OCI-LY3 (cell line): ENCODE measurements around the gene NUB1.
"Not testable (repeated sequence)": the region's sequence is repeated elsewhere in the genome, so short reads cannot be mapped to it uniquely, and the experiment has no call there.

Source experiments
- H2AFZ ChIP-seq: fragments of 200-600, 300-600 bp; shearing (Covaris generic); 2 replicates; pipeline ENCODE4 v1.6.0; 2014; ENCODE audit warnings: antibody characterized with exemption, low read depth, low read length
- H3K27ac ChIP-seq: fragments of 200-600, 300-600 bp; sonication (generic); 2 replicates; pipeline ENCODE4 v1.5.1; 2014; ENCODE audit warnings: mild to moderate bottlenecking, low read length, moderate library complexity, mixed read lengths
- H3K27me3 ChIP-seq: fragments of 200-600, 300-600 bp; sonication (generic); 2 replicates; pipeline ENCODE4 v1.6.1; 2014; ENCODE audit warnings: low read depth, low read length, mixed read lengths
- H3K36me3 ChIP-seq: fragments of 200-600, 300-600 bp; sonication (generic); replicated peaks from 2 replicates; pipeline ENCODE3; 2014; ENCODE audit warnings: low read depth, low read length, mixed read lengths
- H3K4me1 ChIP-seq: fragments of 300-600, 200-600 bp; sonication (generic); 2 replicates; pipeline ENCODE4 v1.6.1; 2014; ENCODE audit warnings: low read length, mixed read lengths
- H3K4me2 ChIP-seq: fragments of 200-600, 300-600 bp; sonication (generic); 2 replicates; pipeline ENCODE4 v1.6.1; 2014; ENCODE audit warnings: low read length, mixed read lengths
- H3K4me3 ChIP-seq: fragments of 300-600, 200-600 bp; sonication (generic); 2 replicates; pipeline ENCODE4 v1.5.1; 2014; ENCODE audit warnings: antibody characterized with exemption, mild to moderate bottlenecking, low read length, moderate library complexity
- H3K79me2 ChIP-seq: fragments of 300-600, 200-600 bp; shearing (Covaris generic); 2 replicates; pipeline ENCODE4 v1.6.1; 2014; ENCODE audit warnings: mild to moderate bottlenecking, low read length, mixed read lengths
- H3K9ac ChIP-seq: fragments of 300-600, 200-600 bp; shearing (Covaris generic); 2 replicates; pipeline ENCODE4 v1.6.0; 2014; ENCODE audit warnings: mild to moderate bottlenecking, low read length, moderate library complexity
- H3K9me3 ChIP-seq: fragments of 200-600, 300-600 bp; shearing (Covaris generic); 2 replicates; pipeline ENCODE4 v1.6.1; 2014; ENCODE audit warnings: low read length, mixed read lengths; ENCODE audit not compliant: insufficient read depth
- H4K20me1 ChIP-seq: fragments of 200-600, 300-600 bp; sonication (generic); 2 replicates; pipeline ENCODE4 v1.6.1; 2016; ENCODE audit warnings: low read length, mixed read lengths; ENCODE audit not compliant: insufficient read depth
- EZH2phosphoT487 ChIP-seq: fragments of 200-600 bp; shearing (Covaris generic); IDR thresholded peaks from 2 replicates; pipeline ENCODE4 v1.6.1; 2018; ENCODE audit warnings: antibody characterized with exemption, mixed run types, low read depth
- TF ChIP-seq, protein P1 (sequence below): fragments of 200-600, 300-600 bp; sonication (generic); IDR thresholded peaks from 2 replicates; pipeline ENCODE4 v1.5.1; 2014; ENCODE audit warnings: antibody characterized with exemption, low read length, low read depth

NUB1 gene

GRCh38 chr7:151298765-151299164, 42.8 kb upstream of the NUB1 start:
- H4K20me1 ChIP-seq = 0 out of 2 replicates have a peak, but pooled peaks cover 11% of the 10 kb centered on the region
- H3K4me2 ChIP-seq = peak overlapping the region; percentile 58
- H2AFZ ChIP-seq = no peak overlapping the region
- H3K79me2 ChIP-seq = no peaks in the 10 kb centered on the region
- H3K27ac ChIP-seq = no peak overlapping the region
- no peak overlapping the region for H3K9ac ChIP-seq
- no peaks in the 10 kb centered on the region for H3K36me3 ChIP-seq
- peaks cover 13% of the 10 kb centered on the region for H3K4me1 ChIP-seq
- TF ChIP-seq, protein P1, sequence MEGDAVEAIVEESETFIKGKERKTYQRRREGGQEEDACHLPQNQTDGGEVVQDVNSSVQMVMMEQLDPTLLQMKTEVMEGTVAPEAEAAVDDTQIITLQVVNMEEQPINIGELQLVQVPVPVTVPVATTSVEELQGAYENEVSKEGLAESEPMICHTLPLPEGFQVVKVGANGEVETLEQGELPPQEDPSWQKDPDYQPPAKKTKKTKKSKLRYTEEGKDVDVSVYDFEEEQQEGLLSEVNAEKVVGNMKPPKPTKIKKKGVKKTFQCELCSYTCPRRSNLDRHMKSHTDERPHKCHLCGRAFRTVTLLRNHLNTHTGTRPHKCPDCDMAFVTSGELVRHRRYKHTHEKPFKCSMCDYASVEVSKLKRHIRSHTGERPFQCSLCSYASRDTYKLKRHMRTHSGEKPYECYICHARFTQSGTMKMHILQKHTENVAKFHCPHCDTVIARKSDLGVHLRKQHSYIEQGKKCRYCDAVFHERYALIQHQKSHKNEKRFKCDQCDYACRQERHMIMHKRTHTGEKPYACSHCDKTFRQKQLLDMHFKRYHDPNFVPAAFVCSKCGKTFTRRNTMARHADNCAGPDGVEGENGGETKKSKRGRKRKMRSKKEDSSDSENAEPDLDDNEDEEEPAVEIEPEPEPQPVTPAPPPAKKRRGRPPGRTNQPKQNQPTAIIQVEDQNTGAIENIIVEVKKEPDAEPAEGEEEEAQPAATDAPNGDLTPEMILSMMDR = no peak
- TF ChIP-seq EZH2phosphoT487 = no peak
- H3K4me3 ChIP-seq = 0 out of 2 replicates have a peak overlapping the region, but pooled peaks have one; percentile 26
- H3K27me3 ChIP-seq = peaks cover 50% of the 10 kb centered on the region
- no peaks in the 10 kb centered on the region for H3K9me3 ChIP-seq

DNA sequence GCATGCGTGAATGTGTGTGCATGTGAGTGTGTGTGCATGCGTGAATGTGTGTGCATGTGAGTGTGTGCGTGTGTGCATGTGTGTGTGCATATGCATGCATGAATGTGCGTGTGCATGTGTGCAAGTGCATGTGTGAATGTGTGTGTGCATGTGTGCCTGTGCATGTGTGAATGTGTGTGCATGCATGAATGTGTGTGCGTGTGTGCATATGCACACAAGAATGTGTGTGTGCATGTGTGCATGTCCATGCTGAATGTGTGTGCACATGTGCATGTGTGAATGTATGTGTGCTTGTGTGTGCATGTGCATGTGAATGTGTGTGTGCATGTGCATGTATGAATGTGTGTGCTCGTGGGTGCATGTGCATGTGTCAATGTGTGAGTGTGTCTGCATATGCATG, 42.1 kb upstream of the NUB1 start:
- H4K20me1 ChIP-seq = 0 out of 2 replicates have a peak, but pooled peaks cover 11% of the 10 kb centered on the region
- no peak overlapping the region for H3K4me3 ChIP-seq
- peaks cover 43% of the 10 kb centered on the region for H3K27me3 ChIP-seq
- peaks cover 14% of the 10 kb centered on the region for H3K4me1 ChIP-seq
- no peak overlapping the region for H3K4me2 ChIP-seq
- H3K36me3 ChIP-seq = no peaks in the 10 kb centered on the region
- H2AFZ ChIP-seq = no peak overlapping the region
- no peaks in the 10 kb centered on the region for H3K79me2 ChIP-seq
- H3K27ac ChIP-seq = no peak overlapping the region
- TF ChIP-seq EZH2phosphoT487 = no peak
- TF ChIP-seq, protein P1 = no peak
- H3K9ac ChIP-seq = no peak overlapping the region
- no peaks in the 10 kb centered on the region for H3K9me3 ChIP-seq

DNA sequence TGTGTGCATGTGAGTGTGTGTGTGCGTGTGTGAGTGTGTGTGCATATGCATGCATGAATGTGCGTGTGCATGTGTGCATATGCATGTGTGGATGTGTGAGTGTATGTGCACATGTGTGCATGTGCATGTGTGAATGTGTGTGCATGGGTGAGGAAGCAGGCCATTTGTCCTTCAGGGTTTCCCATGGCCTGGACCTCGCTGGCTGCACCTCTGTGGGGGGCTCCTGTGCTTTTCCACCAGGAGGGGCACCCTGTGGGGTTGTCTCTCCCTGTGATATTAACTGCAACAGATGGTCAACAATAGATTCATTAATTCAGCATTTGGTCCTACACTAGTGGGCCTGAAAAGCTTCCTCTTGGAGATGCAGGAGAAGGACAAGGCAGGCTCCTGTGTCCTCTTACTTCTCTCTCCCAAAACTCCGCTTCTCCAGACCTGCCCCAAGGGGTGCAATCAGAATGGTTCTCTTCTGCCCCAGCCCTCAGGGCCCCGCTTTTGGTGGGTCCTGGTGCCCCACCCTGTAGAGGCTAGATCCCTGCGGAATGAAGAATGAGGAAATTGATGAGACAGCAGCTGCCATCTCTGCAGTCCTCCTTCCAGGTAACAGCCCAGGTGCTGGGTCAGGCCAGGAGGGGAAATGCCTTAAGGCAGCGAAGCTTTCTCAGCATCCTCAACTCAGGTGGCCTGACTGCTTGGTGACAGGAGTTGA, 41.5 kb upstream of the NUB1 start:
- H3K27me3 ChIP-seq = peaks cover 41% of the 10 kb centered on the region
- no peak for TF ChIP-seq EZH2phosphoT487
- TF ChIP-seq, protein P1 = no peak
- H3K9me3 ChIP-seq = no peaks in the 10 kb centered on the region
- peaks cover 14% of the 10 kb centered on the region for H3K4me1 ChIP-seq
- no peak overlapping the region for H3K4me3 ChIP-seq
- H2AFZ ChIP-seq = no peak overlapping the region
- no peaks in the 10 kb centered on the region for H3K36me3 ChIP-seq
- H3K4me2 ChIP-seq = no peak overlapping the region
- no peak overlapping the region for H3K9ac ChIP-seq
- no peaks in the 10 kb centered on the region for H3K79me2 ChIP-seq
- 0 out of 2 replicates have a peak, but pooled peaks cover 11% of the 10 kb centered on the region for H4K20me1 ChIP-seq
- no peak overlapping the region for H3K27ac ChIP-seq

GRCh38 chr7:151301471-151302462, 39.8 kb upstream of the NUB1 start:
- H3K79me2 ChIP-seq = no peaks in the 10 kb centered on the region
- H3K4me1 ChIP-seq = peaks cover 14% of the 10 kb centered on the region
- H3K4me2 ChIP-seq = no peak overlapping the region
- no peak overlapping the region for H3K9ac ChIP-seq
- H3K27ac ChIP-seq = no peak overlapping the region
- H4K20me1 ChIP-seq = 0 out of 2 replicates have a peak, but pooled peaks cover 11% of the 10 kb centered on the region
- no peaks in the 10 kb centered on the region for H3K36me3 ChIP-seq
- H3K9me3 ChIP-seq = no peaks in the 10 kb centered on the region
- no peak overlapping the region for H2AFZ ChIP-seq
- peaks cover 49% of the 10 kb centered on the region for H3K27me3 ChIP-seq
- TF ChIP-seq, protein P1 = no peak
- no peak for TF ChIP-seq EZH2phosphoT487
- H3K4me3 ChIP-seq = no peak overlapping the region

- not testable (repeated sequence) for H3K9ac ChIP-seq, H3K4me3 ChIP-seq, H2AFZ ChIP-seq, H3K4me1 ChIP-seq, H3K36me3 ChIP-seq, H3K4me2 ChIP-seq, H3K27ac ChIP-seq, H3K79me2 ChIP-seq, H3K9me3 ChIP-seq
- Histone ChIP-seq H4K20me1 (0 out of 2 replicates have a peak, but pooled peaks cover 11% of the 10 kb centered on the region), H3K27me3 (peaks cover 71% of the 10 kb centered on the region)
Observed at GRCh38 chr7:151304251-151304650, 37.4 kb upstream of the NUB1 start.
